HepG2 (cell line): Measurements from ENCODE around the gene BATF2. TPM values are rescaled to one million over a fixed set of nuclear protein-coding genes. Genes with fewer than 3 reads are reported as not detected.

ENCODE experiments used
- CBX2 ChIP-seq, 2 experiments: fragments of 200-600 bp in 1 of 2; sonication (generic); formaldehyde crosslinking in 1 of 2; IDR thresholded peaks; 2 replicates each; pipeline versions ENCODE4 v1.7.0 to v1.8.1; 2018 to 2022; ENCODE audit warnings: low read depth in 2 of 2, low read length in 1 of 2, mild to moderate bottlenecking in 1 of 2, missing genetic modification reagents in 1 of 2
- EHMT2 ChIP-seq: fragments of 200-600 bp; sonication (generic); IDR thresholded peaks from 2 replicates; pipeline ENCODE4 v1.7.0; 2017; ENCODE audit warnings: antibody characterized with exemption, low read depth, low read length, borderline replicate concordance
- NCOA2 ChIP-seq: sonication (generic); formaldehyde crosslinking; IDR thresholded peaks from 2 replicates; pipeline ENCODE4 v1.8.0; 2022; ENCODE audit warnings: inconsistent platforms
- PHF21A ChIP-seq: sonication (generic); formaldehyde crosslinking; IDR thresholded peaks from 2 replicates; pipeline ENCODE4 v1.5.0; 2020; ENCODE audit warnings: mild to moderate bottlenecking, missing genetic modification reagents
- RBAK ChIP-seq: sonication (generic); formaldehyde crosslinking; IDR thresholded peaks from 2 replicates; pipeline ENCODE4 v1.5.1; 2020; ENCODE audit warnings: mild to moderate bottlenecking, missing genetic modification reagents
- RXRA ChIP-seq: sonication (generic); formaldehyde crosslinking; IDR thresholded peaks from 2 replicates; pipeline ENCODE4 v1.5.1; 2020; ENCODE audit warnings: missing genetic modification reagents
- SP2 ChIP-seq: sonication (generic); formaldehyde crosslinking; IDR thresholded peaks from 2 replicates; pipeline ENCODE4 v1.5.1; 2020; ENCODE audit warnings: mild to moderate bottlenecking, missing genetic modification reagents
- ZSCAN25 ChIP-seq: sonication (generic); formaldehyde crosslinking; IDR thresholded peaks from 2 replicates; pipeline ENCODE4 v1.8.0; 2022; ENCODE audit warnings: mild to moderate bottlenecking, missing genetic modification reagents
- polyA plus RNA-seq, 8 experiments: library from polyadenylated mRNA; depleted of rRNA in 3 of 8; stranded (reverse) in 7 of 8; unstranded in 1 of 8; fragments of >200 nt; fragmentation: Illumina TruSeq in 4 of 8; extraction: Trizol in 4 of 8; gene quantifications; 2 replicates each; pipeline versions ENCODE4 v1.2.1 to v1.2.3, GENCODE V29; 2011 to 2016; ENCODE audit warnings: low read depth in 4 of 8, missing spikeins in 1 of 8, mixed read lengths in 1 of 8; ENCODE audit not compliant: insufficient read depth in 1 of 8
- total RNA-seq, 5 experiments: library from RNA; depleted of rRNA; stranded (reverse); fragments of >200 nt; fragmentation: Illumina TruSeq; extraction: Trizol; gene quantifications; 2 replicates each; pipeline ENCODE4 v1.2.3, GENCODE V29; 2016; ENCODE audit warnings: low read depth in 1 of 5
- TF ChIP-seq, protein P1 (sequence below), 2 experiments: sonication (generic) in 1 of 2; formaldehyde crosslinking in 1 of 2; IDR thresholded peaks; 2 replicates each; pipeline versions ENCODE4 v1.4.0 to v1.6.1; 2016 to 2020; ENCODE audit warnings: borderline replicate concordance in 1 of 2, low read depth in 1 of 2, mild to moderate bottlenecking in 1 of 2, missing genetic modification reagents in 1 of 2
- TF ChIP-seq, protein P2 (sequence below): sonication (generic); formaldehyde crosslinking; IDR thresholded peaks from 2 replicates; pipeline ENCODE4 v1.4.0; 2020; ENCODE audit warnings: mild to moderate bottlenecking, low read depth, missing genetic modification reagents
- TF ChIP-seq, protein P3 (sequence below): sonication (generic); formaldehyde crosslinking; IDR thresholded peaks from 2 replicates; pipeline ENCODE4 v1.8.1; 2023; ENCODE audit warnings: mild to moderate bottlenecking, missing genetic modification reagents
- TF ChIP-seq, protein P4 (sequence below): sonication (generic); formaldehyde crosslinking; conservative IDR thresholded peaks from 2 replicates; pipeline ENCODE4 v1.4.0; 2020; ENCODE audit warnings: missing genetic modification reagents

The BATF2 gene
- total and polyA plus RNA-seq, 2 of the 13 experiments (the other 11 are each of a cell fraction or from before 2014, with no cell fraction given): 2.8 to 3.9 TPM

DNA sequence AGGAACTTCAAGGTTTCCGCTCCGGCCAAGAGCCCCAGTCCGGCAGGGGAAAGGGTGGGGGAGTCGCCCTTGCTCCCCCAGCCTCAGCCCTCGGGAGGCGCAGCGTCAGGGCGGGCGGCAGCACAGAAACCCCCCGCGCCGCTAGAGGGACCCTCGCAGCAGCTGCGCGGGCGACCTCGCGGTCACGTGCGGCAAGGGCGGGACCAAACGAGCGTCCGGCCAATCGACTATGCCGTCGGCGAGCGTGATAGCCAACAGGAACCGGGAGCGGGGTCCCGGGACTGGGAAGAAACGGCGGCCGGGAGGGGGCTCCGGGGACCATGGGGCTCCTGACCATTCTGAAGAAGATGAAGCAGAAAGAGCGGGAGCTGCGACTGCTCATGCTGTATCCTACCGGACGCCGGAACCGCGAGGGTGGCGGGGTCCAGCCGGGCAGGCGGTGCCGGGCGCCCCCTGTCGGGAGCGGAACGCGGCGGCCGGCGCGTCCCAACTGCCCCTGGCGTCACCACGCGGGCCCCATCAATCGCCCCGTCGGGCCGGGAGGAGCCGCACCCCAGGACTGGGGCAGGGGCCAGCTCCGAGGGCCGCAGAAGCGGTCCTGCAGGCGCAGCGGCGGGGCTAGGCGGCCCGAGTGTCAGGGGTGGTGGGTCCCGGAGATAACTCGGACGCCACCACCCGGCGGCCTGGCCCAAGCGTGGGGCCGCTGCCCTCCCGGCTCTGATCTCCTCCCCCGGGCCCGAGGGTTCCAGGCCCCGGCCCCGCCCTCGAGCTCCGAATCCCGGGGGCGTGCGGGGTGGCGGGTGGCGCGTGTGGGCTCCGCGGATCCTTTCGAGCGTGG, 17.3 kb upstream of the BATF2 start, which contains the start of gene ARL2 (continued):
- TF ChIP-seq, protein P1, sequence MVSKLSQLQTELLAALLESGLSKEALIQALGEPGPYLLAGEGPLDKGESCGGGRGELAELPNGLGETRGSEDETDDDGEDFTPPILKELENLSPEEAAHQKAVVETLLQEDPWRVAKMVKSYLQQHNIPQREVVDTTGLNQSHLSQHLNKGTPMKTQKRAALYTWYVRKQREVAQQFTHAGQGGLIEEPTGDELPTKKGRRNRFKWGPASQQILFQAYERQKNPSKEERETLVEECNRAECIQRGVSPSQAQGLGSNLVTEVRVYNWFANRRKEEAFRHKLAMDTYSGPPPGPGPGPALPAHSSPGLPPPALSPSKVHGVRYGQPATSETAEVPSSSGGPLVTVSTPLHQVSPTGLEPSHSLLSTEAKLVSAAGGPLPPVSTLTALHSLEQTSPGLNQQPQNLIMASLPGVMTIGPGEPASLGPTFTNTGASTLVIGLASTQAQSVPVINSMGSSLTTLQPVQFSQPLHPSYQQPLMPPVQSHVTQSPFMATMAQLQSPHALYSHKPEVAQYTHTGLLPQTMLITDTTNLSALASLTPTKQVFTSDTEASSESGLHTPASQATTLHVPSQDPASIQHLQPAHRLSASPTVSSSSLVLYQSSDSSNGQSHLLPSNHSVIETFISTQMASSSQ (IDR thresholded peaks at IDR 0.05; ENCODE audit: low read depth): no peak
- TF ChIP-seq, protein P1 (CRISPR knock-in tag; IDR thresholded peaks at IDR 0.05; ENCODE audit: borderline replicate concordance): peak; percentile 56
- TF ChIP-seq ZSCAN25 (CRISPR knock-in tag) (peak; percentile 92), EHMT2 (no peak), CBX2 (IDR thresholded peaks at IDR 0.05; ENCODE audit: low read depth, low read length) (no peak), CBX2 (CRISPR knock-in tag; IDR thresholded peaks at IDR 0.05; ENCODE audit: low read depth) (no peak), PHF21A (CRISPR knock-in tag) (peak; percentile 94), NCOA2 (CRISPR knock-in tag) (no peak; the same call in 1 of the 2 replicates), RBAK (CRISPR knock-in tag) (no peak), RXRA (CRISPR knock-in tag) (no peak), SP2 (CRISPR knock-in tag) (peak; percentile 94)
- TF ChIP-seq, protein P2, sequence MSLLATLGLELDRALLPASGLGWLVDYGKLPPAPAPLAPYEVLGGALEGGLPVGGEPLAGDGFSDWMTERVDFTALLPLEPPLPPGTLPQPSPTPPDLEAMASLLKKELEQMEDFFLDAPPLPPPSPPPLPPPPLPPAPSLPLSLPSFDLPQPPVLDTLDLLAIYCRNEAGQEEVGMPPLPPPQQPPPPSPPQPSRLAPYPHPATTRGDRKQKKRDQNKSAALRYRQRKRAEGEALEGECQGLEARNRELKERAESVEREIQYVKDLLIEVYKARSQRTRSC (CRISPR knock-in tag): 0 out of 2 replicates have a peak, but pooled peaks have one; percentile 57
- TF ChIP-seq, protein P3, sequence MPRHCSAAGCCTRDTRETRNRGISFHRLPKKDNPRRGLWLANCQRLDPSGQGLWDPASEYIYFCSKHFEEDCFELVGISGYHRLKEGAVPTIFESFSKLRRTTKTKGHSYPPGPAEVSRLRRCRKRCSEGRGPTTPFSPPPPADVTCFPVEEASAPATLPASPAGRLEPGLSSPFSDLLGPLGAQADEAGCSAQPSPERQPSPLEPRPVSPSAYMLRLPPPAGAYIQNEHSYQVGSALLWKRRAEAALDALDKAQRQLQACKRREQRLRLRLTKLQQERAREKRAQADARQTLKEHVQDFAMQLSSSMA: no peak
- TF ChIP-seq, protein P4, sequence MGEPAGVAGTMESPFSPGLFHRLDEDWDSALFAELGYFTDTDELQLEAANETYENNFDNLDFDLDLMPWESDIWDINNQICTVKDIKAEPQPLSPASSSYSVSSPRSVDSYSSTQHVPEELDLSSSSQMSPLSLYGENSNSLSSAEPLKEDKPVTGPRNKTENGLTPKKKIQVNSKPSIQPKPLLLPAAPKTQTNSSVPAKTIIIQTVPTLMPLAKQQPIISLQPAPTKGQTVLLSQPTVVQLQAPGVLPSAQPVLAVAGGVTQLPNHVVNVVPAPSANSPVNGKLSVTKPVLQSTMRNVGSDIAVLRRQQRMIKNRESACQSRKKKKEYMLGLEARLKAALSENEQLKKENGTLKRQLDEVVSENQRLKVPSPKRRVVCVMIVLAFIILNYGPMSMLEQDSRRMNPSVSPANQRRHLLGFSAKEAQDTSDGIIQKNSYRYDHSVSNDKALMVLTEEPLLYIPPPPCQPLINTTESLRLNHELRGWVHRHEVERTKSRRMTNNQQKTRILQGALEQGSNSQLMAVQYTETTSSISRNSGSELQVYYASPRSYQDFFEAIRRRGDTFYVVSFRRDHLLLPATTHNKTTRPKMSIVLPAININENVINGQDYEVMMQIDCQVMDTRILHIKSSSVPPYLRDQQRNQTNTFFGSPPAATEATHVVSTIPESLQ (CRISPR knock-in tag): no peak
